ENCODE measurements around the gene SLC4A11.

DNA sequence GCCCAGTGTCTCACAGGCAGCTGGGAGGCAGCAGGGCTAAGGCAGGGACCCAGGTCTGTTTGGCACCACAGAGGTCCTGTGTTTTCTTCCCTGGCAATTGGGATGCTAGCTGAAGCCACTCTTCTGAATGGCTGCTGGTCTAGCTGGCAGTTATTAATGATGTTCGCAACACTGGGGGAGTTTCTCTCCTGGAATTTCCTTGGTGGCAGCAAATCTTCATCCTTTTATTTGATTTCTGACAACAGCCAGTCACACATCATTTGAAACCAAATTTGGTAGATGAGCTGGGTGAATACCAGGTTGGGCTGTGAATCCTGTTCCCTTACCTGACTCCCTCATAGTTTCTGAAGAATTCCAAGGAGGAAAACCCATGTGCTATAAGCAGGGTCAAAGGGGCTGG lies 40.8 kb upstream of the SLC4A11 start:
- TF ChIP-seq, protein P1, sequence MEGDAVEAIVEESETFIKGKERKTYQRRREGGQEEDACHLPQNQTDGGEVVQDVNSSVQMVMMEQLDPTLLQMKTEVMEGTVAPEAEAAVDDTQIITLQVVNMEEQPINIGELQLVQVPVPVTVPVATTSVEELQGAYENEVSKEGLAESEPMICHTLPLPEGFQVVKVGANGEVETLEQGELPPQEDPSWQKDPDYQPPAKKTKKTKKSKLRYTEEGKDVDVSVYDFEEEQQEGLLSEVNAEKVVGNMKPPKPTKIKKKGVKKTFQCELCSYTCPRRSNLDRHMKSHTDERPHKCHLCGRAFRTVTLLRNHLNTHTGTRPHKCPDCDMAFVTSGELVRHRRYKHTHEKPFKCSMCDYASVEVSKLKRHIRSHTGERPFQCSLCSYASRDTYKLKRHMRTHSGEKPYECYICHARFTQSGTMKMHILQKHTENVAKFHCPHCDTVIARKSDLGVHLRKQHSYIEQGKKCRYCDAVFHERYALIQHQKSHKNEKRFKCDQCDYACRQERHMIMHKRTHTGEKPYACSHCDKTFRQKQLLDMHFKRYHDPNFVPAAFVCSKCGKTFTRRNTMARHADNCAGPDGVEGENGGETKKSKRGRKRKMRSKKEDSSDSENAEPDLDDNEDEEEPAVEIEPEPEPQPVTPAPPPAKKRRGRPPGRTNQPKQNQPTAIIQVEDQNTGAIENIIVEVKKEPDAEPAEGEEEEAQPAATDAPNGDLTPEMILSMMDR (optimal IDR thresholded peaks at IDR 0.05 in 1 of 3, IDR thresholded peaks at IDR 0.05 in 1 of 3, conservative IDR thresholded peaks at IDR 0.05 in 1 of 3; ENCODE audit: extremely low read depth in 1 of 3, insufficient read depth in 2 of 3, low read length in 3 of 3) = no peak
- no peak for TF ChIP-seq EZH2 (IDR thresholded peaks at IDR 0.05; ENCODE audit: low read length)

Data from keratinocyte (primary cell).